HG03066 (cell line): ENCODE data around the gene FBXO42.

ENCODE experiments used
- ATAC-seq: cut with Tn5 transposase; IDR thresholded peaks from one replicate; pipeline ENCODE4 v1.9.1; 2021; ENCODE audit warnings: low read depth; ENCODE audit not compliant: unreplicated experiment

The FBXO42 gene

DNA sequence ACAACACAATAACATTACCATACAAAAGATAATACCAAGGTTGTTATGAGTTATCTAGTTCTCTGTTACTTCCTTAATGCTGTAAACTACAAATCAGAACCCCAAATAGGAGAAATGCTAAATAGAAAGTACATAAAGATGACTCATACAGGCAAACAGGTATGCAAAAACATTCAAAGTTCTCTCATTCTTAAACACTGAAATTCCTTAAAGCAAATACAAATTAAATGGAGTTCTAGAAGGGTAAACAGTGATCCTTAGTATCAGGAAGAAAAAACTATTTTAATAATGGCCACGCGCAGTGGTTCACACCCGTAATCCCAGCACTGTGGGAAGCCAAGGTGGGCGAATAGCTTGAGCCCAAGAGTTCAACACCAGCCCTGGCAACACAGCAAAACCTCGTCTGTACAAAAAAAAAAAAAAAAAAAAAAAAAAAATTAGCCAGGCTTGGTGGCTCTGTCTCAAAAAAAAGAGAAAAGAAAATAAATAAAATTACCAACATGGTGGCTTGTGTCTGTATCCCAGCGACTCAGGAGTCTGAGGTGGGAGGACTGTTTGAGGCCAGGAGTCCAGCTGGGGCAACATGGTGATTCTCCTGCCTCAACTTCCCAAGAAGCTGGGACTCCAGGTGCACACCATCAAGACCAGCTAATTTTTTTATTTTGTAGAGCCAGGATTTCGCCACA, 17.5 kb downstream of the FBXO42 start:
- ATAC-seq: no peak

DNA sequence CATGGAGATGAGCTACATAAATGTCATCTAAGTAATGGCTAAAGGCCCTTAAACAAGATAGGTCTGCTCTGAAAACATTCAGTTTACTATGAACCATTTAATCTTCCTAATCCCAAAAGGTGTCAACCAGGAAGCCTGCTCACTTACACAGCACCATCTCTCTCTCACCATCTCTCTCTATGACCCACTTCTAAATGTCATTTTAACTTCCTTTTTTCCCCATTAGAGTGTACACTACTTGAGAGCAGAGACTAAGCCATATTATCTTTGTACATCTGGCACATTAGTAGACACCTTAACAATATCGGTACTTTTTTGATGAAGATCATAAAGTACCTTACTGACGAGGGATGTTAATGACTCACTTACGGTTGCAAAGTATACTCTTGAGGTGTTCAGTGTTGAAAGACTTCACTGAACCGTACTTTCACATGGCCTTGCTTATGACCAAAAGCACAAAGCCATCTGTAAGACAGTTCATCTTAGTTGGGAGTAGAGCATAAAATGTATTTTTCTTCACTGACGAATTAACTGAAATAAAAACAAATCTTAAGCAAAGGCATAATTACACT, 25.4 kb downstream of the FBXO42 start:
- no peak for ATAC-seq

DNA sequence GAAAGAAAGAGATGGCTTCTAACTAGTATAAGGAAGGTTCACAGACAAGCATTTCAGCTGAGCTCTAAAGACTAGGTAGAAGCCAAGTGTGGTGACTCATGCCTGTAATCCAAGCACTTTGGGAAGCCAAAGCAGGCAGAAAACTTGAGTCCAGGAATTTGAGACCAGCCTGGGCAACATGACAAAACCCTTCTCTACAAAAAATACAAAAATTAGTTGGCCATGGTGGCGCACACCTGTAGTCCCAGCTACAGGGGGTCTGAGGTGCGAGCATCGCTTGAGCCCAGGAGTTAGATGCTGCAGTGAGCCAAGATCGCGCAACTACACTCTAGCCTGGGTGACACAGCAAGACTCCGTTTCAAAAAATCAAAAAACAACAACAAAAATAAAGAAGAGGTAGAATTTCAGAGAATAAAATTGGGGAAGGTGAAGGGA, 27.8 kb downstream of the FBXO42 start:
- no peak for ATAC-seq

GRCh38 chr1:16321176-16321867, 31.0 kb downstream of the FBXO42 start:
- no peak for ATAC-seq

DNA sequence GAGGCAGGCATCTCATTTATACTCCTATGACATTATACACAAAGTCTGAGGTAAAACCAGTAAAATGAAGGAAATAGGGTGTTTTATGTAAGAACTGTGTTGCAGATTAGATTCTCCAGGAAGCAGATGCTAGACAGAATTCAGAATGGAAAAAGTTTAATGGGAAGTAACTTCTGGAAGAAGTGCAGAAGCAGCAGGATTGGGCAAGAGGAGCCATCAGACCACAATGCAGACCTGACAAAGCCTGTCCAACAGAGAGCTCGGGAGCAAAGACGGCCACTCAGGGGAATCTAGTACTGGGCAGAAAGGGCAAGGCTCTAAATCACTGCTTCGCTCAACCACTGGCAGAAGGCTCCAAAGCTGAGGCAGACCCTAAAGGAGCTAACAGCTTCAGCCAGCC, 33.7 kb downstream of the FBXO42 start:
- no peak for ATAC-seq

- no peak for ATAC-seq
These were observed 36.8 kb downstream of the FBXO42 start for GRCh38 chr1:16315437-16315836.

GRCh38 chr1:16307222-16307621, 45.1 kb downstream of the FBXO42 start:
- no peak for ATAC-seq

GRCh38 chr1:16302709-16303627, 49.3 kb downstream of the FBXO42 start:
- no peak for ATAC-seq

- ATAC-seq: no peak
These were observed 51.8 kb downstream of the FBXO42 start for GRCh38 chr1:16300436-16300835.

DNA sequence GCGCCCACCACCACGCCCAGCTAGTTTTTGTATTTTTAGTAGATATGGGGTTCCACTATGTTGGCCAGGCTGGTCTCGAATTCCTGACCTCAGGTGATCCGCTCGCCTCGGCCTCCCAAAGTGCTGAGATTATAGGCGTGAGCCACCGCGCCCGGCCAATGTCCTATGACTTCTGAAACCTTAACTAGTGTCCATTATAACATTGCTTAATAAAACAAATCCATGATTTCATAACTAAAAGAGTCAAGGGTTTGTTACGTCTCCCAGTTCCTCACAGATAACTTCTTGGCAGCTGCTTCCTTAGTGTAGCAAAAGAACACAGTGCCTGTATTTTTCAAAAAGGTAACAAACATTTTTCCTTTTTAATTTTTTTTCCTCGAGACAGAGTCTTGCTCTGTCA, 53.6 kb downstream of the FBXO42 start:
- no peak for ATAC-seq

DNA sequence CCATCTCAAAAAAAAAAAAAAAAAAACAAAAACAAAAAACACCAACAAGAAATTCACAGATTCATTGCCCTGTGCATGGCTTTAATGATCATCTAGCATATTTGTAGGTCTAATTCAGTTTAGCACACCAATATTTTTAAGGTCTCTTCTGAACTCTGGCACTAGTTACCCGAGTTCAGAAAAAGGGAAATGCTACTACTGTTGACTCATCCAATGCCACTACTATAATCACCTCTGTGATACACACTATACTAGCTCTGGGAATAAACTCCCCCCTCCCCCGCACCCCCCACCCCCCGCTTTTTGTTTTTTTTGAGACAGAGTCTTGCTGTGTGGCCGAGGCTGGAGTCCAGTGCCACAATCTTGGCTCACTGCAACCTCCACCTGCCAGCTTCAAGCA, 55.6 kb downstream of the FBXO42 start:
- ATAC-seq: no peak

- ATAC-seq: no peak
These were observed 57.8 kb downstream of the FBXO42 start for GRCh38 chr1:16294219-16295212.

- ATAC-seq: no peak
These were observed 58.7 kb downstream of the FBXO42 start for GRCh38 chr1:16293538-16293937.

DNA sequence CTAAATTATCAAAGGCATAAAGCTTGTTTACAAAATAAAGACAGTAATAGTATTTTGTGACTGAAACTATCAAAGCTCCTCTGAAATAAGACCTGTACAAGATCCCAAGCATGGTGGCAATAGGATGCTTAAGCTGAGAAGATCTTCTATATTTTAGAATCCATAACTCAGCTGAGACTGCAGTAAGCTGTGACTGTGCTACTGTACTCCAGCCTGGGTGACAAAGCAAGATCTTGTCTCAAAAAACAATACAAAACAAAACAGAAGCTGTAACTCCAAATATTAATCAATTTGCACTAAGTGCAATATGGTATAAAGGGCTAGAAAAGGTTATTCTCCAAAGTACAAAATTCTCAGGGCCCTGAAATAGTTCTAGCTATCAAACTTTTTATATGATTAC, 59.5 kb downstream of the FBXO42 start:
- no peak for ATAC-seq

GRCh38 chr1:16289959-16290358, 62.3 kb downstream of the FBXO42 start:
- no peak for ATAC-seq

DNA sequence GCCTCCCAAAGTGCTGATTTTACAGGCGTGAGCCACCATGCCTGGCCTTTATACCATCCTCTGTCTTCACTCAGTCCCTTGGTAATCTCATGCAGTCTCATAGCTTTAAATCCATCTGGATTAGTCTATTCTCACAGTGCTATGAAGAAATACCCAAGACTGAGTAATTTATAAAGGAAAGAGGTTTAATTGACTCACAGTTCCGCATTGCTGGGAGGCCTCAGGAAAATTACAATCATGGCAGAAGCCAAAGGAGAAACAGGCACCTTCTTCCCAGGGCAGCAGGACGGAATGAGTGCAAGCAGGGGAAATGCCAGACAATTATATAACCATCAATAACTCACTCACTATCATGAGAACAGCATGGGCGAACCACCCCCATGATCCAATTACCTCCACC, 66.2 kb downstream of the FBXO42 start:
- ATAC-seq: no peak

GRCh38 chr1:16281765-16282164, 70.5 kb downstream of the FBXO42 start:
- ATAC-seq: no peak

DNA sequence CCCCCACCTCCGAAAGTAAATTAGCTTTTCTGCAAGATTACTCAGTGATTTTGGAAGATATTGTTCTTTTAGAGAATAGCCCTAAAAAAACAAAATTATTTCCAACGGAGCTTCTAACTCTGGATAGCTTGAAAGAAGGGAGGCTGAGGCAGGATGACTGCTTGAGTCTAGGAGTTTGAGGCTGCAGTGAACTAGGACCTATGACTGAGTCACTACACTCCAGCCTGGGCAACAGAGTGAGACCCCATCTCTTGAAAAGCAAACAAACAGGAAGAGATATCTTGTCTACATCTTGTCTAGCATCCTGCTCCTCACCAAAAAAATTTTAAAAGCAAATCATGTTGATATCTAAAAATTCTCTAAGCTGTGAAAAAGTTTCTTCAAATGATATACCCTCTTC, 73.1 kb downstream of the FBXO42 start:
- no peak for ATAC-seq

- ATAC-seq: no peak
These were observed 75.8 kb downstream of the FBXO42 start for GRCh38 chr1:16276302-16277030.
